Stimulated activated naive B cell treated with anti-CD40 and anti-IgM and Interleukin-4, amounts not matched to agents 10 μg/mL and 1 μg/mL and 100 μg/mL, for 72 hours (primary cell): ENCODE measurements around the gene OR2Y1.
A peak's percentile ranks its signal among the peaks of the same experiment; 100 is the strongest.
"Not testable (repeated sequence)": the region's sequence is repeated elsewhere in the genome, so short reads cannot be mapped to it uniquely, and the experiment has no call there.

Experiments
- ATAC-seq, 2 donors: fragments of 150-1000 bp; cut with Tn5 transposase; replicated peaks; 2 replicates each; pipeline ENCODE4 v1.10.0; 2021; ENCODE audit warnings: moderate library complexity in 1 of 2
- DNase-seq: peaks from one replicate; pipeline ENCODE4 v3.0.0; 2021
- H3K27ac Mint-ChIP-seq: one replicate; pipeline ENCODE4 v1.8.0; 2022; ENCODE audit warnings: mild to moderate bottlenecking, mixed read lengths
- H3K27me3 Mint-ChIP-seq, 2 donors: one replicate each; pipeline ENCODE4 v1.8.0; 2022; ENCODE audit warnings: mixed read lengths in 2 of 2
- H3K36me3 Mint-ChIP-seq, 2 donors: one replicate each; pipeline ENCODE4 v1.8.0; 2022; ENCODE audit warnings: mixed read lengths in 2 of 2, mild to moderate bottlenecking in 1 of 2
- H3K4me1 Mint-ChIP-seq, 2 donors: one replicate each; pipeline ENCODE4 v1.8.0; 2022; ENCODE audit warnings: mixed read lengths in 2 of 2, mild to moderate bottlenecking in 1 of 2
- H3K4me3 Mint-ChIP-seq, 2 donors: one replicate each; pipeline ENCODE4 v1.8.0; 2022; ENCODE audit warnings: mild to moderate bottlenecking in 2 of 2, mixed read lengths in 2 of 2, moderate library complexity in 1 of 2
- H3K9me3 Mint-ChIP-seq, 2 donors: one replicate each; pipeline ENCODE4 v1.8.0; 2022; ENCODE audit warnings: mixed read lengths in 2 of 2, mild to moderate bottlenecking in 1 of 2

OR2Y1 gene, protein sequence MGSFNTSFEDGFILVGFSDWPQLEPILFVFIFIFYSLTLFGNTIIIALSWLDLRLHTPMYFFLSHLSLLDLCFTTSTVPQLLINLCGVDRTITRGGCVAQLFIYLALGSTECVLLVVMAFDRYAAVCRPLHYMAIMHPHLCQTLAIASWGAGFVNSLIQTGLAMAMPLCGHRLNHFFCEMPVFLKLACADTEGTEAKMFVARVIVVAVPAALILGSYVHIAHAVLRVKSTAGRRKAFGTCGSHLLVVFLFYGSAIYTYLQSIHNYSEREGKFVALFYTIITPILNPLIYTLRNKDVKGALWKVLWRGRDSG

DNA sequence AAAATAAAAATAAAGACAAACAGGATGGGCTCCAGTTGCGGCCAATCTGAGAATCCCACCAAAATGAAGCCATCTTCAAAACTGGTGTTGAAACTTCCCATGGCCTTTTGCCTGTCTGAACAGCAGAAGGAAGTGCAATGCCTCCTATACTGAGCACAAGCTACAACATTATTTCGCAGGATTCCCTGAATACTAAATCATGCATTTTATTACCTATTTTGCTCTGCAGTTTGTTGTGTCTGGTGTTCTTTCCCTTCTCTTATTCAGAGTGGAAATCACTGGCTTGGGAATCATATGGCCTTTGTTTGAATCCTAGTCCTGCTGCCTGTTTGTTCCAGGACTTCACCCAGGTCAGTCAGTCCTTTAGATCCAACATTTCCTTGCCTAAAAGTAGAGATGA is at the start of gene OR2Y1:
TSS of gene OR2Y1 (minus strand) at position 101 of the 400 bp plus-strand sequence. CDS start at position 101, 0 bp downstream.
- no peak for ATAC-seq
- no peaks in the 10 kb centered on the region for H3K36me3 Mint-ChIP-seq
- no peaks in the 10 kb centered on the region for H3K9me3 Mint-ChIP-seq
- peaks cover 0 to 6% of the 10 kb centered on the region in 2 donors for H3K4me1 Mint-ChIP-seq
- H3K27me3 Mint-ChIP-seq = peaks cover 26 to 35% of the 10 kb centered on the region in 2 donors
- no peak for DNase-seq
- H3K27ac Mint-ChIP-seq = no peak within 1 kb of the TSS
- no peak within 1 kb of the TSS for H3K4me3 Mint-ChIP-seq

DNA sequence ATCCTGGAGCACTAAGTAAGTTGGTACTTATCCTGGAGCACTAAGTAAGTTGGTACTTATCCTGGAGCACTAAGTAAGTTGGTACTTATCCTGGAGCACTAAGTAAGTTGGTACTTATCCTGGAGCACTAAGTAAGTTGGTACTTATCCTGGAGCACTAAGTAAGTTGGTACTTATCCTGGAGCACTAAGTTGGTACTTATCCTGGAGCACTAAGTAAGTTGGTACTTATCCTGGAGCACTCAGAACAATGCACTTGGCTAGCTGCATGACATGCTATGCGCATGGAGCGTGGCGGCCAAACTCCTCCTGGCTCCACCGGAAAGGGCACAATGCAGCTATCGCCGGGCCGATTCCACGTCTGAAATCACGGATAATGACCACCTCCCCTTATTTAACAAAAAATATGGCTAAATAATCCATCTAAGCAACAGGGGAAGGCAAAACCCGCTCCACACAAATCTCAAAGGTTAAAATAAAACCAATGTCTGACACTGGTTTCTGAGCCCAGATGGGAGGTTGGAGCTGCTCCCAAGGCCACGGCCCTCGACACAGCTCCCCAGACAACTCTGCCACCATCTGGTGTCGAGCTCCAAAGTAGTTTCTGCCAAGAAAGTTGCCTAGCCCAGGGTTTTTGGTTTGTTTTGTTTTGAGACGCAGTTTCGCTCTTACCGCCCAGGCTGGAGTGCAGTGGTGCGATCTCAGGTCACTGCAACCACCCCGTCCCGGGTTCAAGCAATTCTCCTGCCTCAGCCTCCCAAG is 49.0 kb upstream of the OR2Y1 start:
- peak overlapping the region in 1 of 2 donors; percentile 43 for H3K4me3 Mint-ChIP-seq
- ATAC-seq, DNase-seq, H3K27me3 Mint-ChIP-seq, H3K9me3 Mint-ChIP-seq: not testable (repeated sequence)
- H3K36me3 Mint-ChIP-seq = peaks cover 45 to 61% of the 10 kb centered on the region in 2 donors
- H3K27ac Mint-ChIP-seq = peak overlapping the region; percentile 90
- H3K4me1 Mint-ChIP-seq = peaks cover 41 to 78% of the 10 kb centered on the region in 2 donors

DNA sequence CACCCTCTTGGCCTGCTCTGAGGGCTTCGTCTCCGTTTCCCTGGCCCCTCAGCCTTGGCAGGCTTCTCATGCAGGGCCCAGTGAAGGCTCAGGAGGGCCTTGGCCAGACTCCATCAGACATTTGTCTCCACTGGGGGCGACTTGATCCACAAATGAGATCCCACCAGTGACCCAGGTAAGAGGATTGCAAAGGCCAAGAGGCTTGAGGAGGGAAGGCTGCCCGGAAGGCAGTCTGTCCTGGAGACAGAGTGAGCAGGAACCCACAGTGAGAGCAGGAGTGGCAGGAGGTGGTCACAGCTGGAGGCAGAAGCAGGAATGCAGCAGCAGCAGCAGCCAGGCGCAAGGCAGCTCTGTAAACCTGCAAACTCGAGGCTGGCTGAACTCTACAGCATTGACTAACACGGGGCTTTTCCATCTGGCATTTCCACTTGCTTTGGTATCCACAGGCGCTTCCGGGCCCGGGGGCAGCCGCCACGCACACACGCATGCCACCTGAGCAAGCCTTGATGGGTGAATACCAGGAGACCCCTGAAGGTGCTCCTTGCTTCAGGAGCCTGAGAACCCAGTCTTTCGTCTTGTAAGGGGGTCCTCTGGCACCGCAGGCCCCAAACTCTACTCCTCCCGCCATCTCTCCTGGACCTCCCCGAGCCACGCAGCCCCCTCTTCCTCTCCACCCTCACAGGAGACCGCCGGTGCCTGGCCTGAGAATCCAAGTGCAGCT is 48.0 kb upstream of the OR2Y1 start:
- H3K4me1 Mint-ChIP-seq = peaks cover 34 to 68% of the 10 kb centered on the region in 2 donors
- no peak for DNase-seq
- H3K27me3 Mint-ChIP-seq = no peaks in the 10 kb centered on the region
- peak in 1 of 2 donors; percentile 4 for ATAC-seq
- peaks cover 40 to 52% of the 10 kb centered on the region in 2 donors for H3K36me3 Mint-ChIP-seq
- H3K27ac Mint-ChIP-seq = peak overlapping the region; percentile 90
- no peaks in the 10 kb centered on the region for H3K9me3 Mint-ChIP-seq
- H3K4me3 Mint-ChIP-seq = peak overlapping the region; percentile 51 to 55

DNA sequence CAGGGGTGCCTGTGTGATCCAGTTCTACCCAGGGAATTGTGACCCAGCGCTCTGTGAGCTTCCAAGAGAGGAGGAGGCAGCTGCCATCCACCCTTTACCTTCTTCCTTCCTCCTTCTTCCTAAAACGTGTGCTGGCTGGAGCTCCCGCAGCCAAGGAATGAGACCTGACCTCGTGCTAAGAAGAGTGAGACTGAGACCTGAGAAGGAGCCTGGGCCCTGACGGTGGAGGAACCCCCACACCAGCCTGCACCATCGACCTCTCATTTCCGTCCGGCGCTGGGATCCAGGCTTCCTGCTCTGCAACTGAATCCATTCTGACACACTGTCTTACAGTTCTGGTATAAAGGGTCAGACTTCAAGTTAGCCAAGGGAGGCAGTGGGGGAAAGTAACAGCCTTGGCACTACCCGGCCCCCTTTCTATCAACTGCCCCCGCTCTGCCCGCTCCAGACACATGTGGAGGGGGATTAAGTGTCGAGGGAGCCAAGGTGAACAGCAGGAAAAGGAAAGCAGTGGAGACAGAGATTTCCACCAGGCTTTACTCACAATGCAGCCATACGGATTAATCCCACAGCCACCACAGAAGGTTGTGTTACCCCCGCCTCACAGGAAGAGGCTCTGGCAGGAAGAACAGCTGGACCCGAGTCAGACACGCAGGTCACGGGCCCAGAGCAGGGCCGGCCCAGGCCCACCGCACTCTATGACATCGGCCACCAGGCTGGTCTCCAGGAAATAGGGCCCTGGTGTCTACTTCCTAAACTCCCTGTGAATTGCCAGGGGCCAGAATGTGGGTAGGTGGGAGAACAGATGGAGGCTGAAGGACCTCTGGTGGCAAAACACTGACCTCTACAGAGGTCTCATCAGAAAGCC is 46.9 kb upstream of the OR2Y1 start:
- DNase-seq (no peak), ATAC-seq (peak; percentile 3 to 6)
- Mint-ChIP-seq H3K36me3 (peaks cover 32 to 43% of the 10 kb centered on the region in 2 donors), H3K4me1 (peaks cover 30 to 70% of the 10 kb centered on the region in 2 donors), H3K27me3 (no peaks in the 10 kb centered on the region), H3K4me3 (peak overlapping the region; percentile 40 to 47), H3K27ac (peak overlapping the region; percentile 92), H3K9me3 (no peaks in the 10 kb centered on the region)

DNA sequence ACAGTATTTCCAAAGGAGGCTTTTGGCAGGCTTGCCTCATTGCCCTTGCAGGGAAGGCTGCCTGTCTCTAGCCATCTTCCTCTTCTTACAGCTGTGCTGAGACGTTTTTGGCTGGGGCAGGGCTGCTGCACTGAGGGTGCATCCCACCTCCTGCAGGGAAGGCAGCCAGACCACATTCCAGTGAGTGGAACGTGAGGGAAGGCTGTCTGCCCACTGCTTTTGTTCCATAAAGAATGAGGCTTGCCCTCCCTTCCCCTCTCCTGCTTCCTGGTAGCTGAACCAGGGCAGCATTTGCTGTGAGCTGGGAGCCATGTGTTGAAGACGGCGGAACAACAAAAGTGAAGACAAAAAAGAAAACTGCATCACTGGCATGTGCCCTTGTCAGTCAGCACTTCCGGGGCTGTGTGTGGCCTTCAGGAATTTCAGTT is 46.0 kb upstream of the OR2Y1 start:
- DNase-seq = no peak
- no peaks in the 10 kb centered on the region for H3K27me3 Mint-ChIP-seq
- ATAC-seq = peak in 1 of 2 donors; percentile 12

DNA sequence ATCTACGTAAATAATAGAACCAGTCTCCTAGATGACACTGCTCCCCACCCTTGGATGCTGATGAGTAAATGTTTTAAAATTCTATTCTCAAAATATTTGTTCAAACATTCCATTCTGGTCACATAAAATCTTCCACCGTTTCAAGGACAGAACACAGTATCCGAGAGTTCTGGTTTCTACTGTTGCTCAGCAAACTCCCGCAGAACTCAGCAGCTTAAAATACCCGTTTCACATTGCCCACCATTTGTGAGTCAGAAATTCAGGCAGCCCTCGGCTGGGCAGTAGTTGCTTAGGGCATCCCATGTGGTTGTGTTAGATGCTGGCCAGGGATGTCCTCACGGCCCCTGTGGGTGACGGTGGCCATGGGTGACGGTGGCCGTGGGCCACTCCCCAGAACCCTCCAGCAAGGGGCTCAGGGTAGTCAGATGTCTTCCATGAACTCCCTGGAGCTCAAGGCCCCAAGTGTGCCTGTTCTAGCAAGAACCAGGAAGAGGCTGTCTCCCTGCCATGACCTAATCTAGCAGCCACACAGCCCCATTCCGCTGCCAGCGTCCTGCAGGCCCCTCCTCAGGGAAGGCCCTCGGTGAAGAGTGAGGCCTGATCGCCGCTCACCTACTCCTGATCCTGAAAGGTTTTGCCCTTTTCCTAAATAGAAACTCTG is 45.4 kb upstream of the OR2Y1 start:
- no peaks in the 10 kb centered on the region for H3K9me3 Mint-ChIP-seq
- ATAC-seq (peak in 1 of 2 donors; percentile 4), DNase-seq (no peak)
- peaks cover 17 to 34% of the 10 kb centered on the region in 2 donors for H3K36me3 Mint-ChIP-seq
- H3K4me3 Mint-ChIP-seq = peak overlapping the region in 1 of 2 donors; percentile 25
- peak overlapping the region; percentile 92 for H3K27ac Mint-ChIP-seq
- no peaks in the 10 kb centered on the region for H3K27me3 Mint-ChIP-seq
- H3K4me1 Mint-ChIP-seq = peaks cover 24 to 62% of the 10 kb centered on the region in 2 donors

More for the DNA sequence above, 46.0 kb upstream of the OR2Y1 start:
- no peaks in the 10 kb centered on the region for H3K9me3 Mint-ChIP-seq
- peak overlapping the region in 1 of 2 donors; percentile 25 for H3K4me3 Mint-ChIP-seq
- H3K36me3 Mint-ChIP-seq = peaks cover 23 to 34% of the 10 kb centered on the region in 2 donors
- H3K4me1 Mint-ChIP-seq = peaks cover 27 to 67% of the 10 kb centered on the region in 2 donors
- peak overlapping the region; percentile 92 for H3K27ac Mint-ChIP-seq

DNA sequence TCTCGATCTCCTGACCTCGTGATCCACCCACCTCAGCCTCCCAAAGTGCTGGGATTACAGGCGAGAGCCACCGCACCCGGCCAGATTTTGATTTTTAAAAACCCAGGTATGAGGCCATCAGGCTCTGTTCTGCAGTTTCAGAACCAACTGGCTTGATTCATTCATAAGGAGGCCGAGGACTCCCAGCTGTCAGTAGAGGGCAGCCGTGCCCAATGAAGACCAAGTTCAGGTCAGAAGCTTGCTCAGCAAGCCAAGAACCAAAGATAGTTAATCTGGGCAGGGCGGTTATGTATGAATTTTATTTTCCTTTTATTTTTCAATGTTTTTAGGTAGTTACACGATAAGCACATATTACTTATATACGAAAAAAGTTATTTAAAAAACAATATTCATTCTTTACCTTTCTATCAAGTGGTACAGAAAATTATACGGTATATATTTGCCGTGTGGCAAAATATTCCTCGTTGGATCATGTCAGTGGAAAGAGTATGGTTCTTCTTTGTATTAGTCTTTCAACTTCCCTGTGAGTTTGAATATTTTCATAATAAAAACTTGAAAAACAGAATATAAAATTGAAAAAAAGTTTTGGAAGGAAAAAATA is 44.7 kb upstream of the OR2Y1 start:
- no peaks in the 10 kb centered on the region for H3K27me3 Mint-ChIP-seq
- peaks cover 11 to 27% of the 10 kb centered on the region in 2 donors for H3K36me3 Mint-ChIP-seq
- no peak overlapping the region for H3K27ac Mint-ChIP-seq
- ATAC-seq = peak; percentile 64 to 68
- peak; percentile 56 for DNase-seq
- H3K4me1 Mint-ChIP-seq = peaks cover 23 to 56% of the 10 kb centered on the region in 2 donors
- no peaks in the 10 kb centered on the region for H3K9me3 Mint-ChIP-seq
- no peak overlapping the region for H3K4me3 Mint-ChIP-seq

DNA sequence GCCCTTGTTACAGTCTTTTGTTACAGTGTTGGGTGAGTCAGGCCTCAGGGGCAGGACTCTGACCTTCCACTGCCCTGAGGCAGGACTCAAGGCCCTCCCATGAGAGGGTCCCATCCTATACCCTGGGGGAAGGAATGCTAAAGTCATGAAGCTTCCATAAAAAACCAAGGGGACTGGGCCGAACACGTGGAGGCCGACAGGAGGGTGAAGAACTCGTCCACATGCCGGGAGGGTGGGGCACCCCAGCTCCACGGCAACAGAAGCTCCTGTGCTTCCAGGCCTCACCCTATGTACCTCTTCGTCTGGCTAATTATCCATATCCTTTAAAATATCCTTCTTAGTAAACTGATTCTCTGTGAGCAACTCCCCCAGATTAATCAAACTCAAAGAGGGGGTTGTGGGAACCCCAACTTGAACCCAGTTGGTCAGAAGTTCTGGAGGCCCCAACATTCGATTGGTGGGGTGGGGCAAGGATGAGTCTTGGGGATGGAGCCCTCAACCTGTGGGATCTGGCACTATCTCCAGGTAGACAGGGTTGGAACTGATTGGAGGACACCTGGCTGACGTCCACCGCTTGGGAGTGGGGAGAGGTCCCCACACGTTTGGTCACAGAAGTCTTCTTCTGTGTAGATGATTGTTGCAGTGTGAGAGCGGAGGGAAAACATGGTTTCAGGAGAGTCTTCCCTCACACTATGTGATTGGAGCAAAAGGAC is 43.6 kb upstream of the OR2Y1 start:
- DNase-seq (no peak), ATAC-seq (no peak)
- Mint-ChIP-seq H3K4me1 (peaks cover 23 to 47% of the 10 kb centered on the region in 2 donors), H3K27ac (peak overlapping the region; percentile 7), H3K4me3 (no peak overlapping the region), H3K9me3 (no peaks in the 10 kb centered on the region), H3K36me3 (peaks cover 9 to 19% of the 10 kb centered on the region in 2 donors), H3K27me3 (no peaks in the 10 kb centered on the region)

DNA sequence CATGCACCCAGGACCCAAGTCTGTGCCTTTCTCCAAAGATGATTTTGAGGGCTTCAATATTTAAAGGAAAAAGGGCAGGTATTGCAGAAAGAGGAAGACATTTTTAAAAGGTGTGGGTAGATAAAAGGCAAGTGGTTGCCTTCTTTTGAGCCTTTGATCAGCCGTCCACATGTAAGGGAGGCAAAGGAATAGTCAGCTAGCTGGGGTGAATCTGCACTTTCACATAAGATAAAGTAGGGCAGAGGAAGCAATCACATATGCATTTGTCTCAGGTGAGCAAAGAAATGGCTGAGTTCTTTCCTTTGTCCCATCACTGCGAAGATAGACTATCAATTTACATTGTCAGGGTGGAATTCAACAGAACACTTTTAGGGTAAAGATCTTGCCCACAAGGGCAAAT is 42.9 kb upstream of the OR2Y1 start:
- H3K27me3 Mint-ChIP-seq = no peaks in the 10 kb centered on the region
- peaks cover 20 to 40% of the 10 kb centered on the region in 2 donors for H3K4me1 Mint-ChIP-seq
- H3K27ac Mint-ChIP-seq = no peak overlapping the region
- ATAC-seq (no peak), DNase-seq (no peak)
- H3K9me3 Mint-ChIP-seq = no peaks in the 10 kb centered on the region
- H3K36me3 Mint-ChIP-seq = peaks cover 8 to 15% of the 10 kb centered on the region in 2 donors
- no peak overlapping the region for H3K4me3 Mint-ChIP-seq

DNA sequence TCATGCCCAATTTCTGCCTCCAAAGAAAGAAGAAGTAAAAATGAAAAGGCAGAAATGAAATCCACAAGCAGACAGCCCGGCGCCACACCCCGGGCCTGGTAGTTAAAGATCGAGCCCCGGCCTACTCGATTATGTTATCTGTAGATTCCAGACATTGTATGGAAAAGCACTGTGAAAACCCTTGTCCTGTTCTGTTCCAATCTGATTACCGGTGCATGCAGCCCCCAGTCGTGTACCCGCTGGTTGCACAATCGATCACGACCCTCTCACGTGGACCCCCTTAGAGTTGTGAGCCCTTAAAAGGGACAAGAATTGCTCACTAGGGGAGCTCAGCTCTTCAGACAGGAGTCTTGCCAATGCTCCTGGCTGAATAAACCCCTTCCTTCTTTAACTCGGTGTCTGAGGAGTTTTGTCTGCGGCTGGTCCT is 42.1 kb upstream of the OR2Y1 start:
- not testable (repeated sequence) for DNase-seq, H3K4me3 Mint-ChIP-seq, H3K27ac Mint-ChIP-seq, H3K9me3 Mint-ChIP-seq, ATAC-seq, H3K27me3 Mint-ChIP-seq
- Mint-ChIP-seq H3K4me1 (peaks cover 16 to 31% of the 10 kb centered on the region in 2 donors), H3K36me3 (peaks cover 6 to 15% of the 10 kb centered on the region in 2 donors)

DNA sequence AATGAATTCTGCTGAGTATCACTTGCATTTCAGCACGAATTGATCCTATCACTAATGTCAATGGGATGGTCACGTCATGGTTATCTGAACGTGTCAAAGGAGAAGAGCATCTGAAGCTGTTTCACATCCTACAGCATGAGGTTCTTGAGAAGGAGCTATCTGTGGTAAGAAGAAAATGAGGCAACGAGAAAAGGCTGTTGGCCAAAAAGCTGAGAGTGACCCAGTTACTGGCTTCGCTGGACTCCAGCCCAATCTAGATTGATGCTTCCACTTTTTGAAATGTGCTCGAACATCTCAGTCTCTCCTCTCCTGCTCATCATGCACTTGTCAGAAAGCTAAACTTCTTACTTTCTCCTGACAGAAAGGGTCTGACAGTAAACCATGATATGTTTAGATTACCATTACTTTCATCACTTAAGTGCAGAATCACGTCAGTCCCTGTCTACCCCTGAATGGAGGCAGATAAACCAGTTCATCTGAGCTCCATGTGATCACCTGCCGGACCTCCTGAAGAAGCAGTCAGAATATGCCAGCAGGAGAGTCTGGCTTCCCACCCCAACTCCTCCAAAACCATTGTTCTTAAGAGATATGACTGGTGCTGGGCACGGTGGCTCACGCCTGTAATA is 40.2 kb upstream of the OR2Y1 start:
- DNase-seq (no peak), ATAC-seq (no peak)
- H3K36me3 Mint-ChIP-seq = peaks cover 3 to 5% of the 10 kb centered on the region in 2 donors
- no peak overlapping the region for H3K27ac Mint-ChIP-seq
- H3K4me3 Mint-ChIP-seq = no peak overlapping the region
- peaks cover 0 to 15% of the 10 kb centered on the region in 2 donors for H3K4me1 Mint-ChIP-seq
- H3K27me3 Mint-ChIP-seq = no peaks in the 10 kb centered on the region
- no peaks in the 10 kb centered on the region for H3K9me3 Mint-ChIP-seq

DNA sequence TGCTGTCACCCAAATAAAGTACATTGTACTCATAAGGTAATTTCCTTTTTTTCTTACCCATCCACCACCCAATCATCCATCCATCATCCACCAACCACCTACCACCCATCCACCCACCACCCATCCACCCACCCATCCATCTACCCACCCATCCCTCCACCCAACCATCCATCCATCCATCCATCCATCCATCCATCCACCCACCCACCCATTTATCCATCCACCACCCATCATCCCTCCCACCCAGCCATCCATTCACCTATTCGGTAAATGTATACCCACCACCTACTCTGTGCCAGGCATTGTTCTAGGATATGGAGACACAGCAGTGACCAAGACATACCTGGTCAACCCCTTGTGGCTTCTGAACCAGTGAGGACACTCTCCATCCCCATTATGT is 37.6 kb upstream of the OR2Y1 start:
- Mint-ChIP-seq H3K36me3 (peaks cover 2 to 13% of the 10 kb centered on the region in 2 donors), H3K27me3 (peaks cover 5 to 16% of the 10 kb centered on the region in 2 donors), H3K4me1 (peaks cover 0 to 11% of the 10 kb centered on the region in 2 donors), H3K9me3 (peaks cover 6 to 8% of the 10 kb centered on the region in 2 donors), H3K27ac (no peak overlapping the region), H3K4me3 (no peak overlapping the region)
- DNase-seq (no peak), ATAC-seq (no peak)
